HepG2 (cell line): ENCODE measurements around the gene PPM1M. TPM values are rescaled to one million over a fixed set of nuclear protein-coding genes. Genes with fewer than 3 reads are reported as not detected.
A peak's percentile ranks its signal among the peaks of the same experiment; 100 is the strongest.

ENCODE experiments used
- DNMT3B ChIP-seq: conservative IDR thresholded peaks from 2 replicates; pipeline ENCODE4 v1.6.1; 2016; ENCODE audit warnings: missing biosample characterization, control low read depth
- FOXK1 ChIP-seq: sonication (generic); formaldehyde crosslinking; IDR thresholded peaks from 2 replicates; pipeline ENCODE4 v1.4.0; 2020; ENCODE audit warnings: low read depth, missing genetic modification reagents, borderline replicate concordance
- FOXO1 ChIP-seq: sonication (generic); formaldehyde crosslinking; IDR thresholded peaks from 2 replicates; pipeline ENCODE4 v1.4.0; 2020; ENCODE audit warnings: missing genetic modification reagents
- KDM3A ChIP-seq: IDR thresholded peaks from 2 replicates; pipeline ENCODE4 v1.6.1; 2018; ENCODE audit warnings: low read depth, missing compliant biosample characterization
- KLF16 ChIP-seq, 2 experiments: sonication (generic) in 1 of 2; formaldehyde crosslinking in 1 of 2; IDR thresholded peaks; 2 replicates each; pipeline versions ENCODE4 v1.6.1 to v1.8.0; 2016 to 2023; ENCODE audit warnings: missing genetic modification reagents in 2 of 2, missing compliant biosample characterization in 1 of 2
- NCOR1 ChIP-seq: fragments of 200-600 bp; sonication (generic); IDR thresholded peaks from 2 replicates; pipeline ENCODE4 v1.7.0; 2017; ENCODE audit warnings: antibody characterized with exemption, low read length, borderline replicate concordance
- PHB2 ChIP-seq: fragments of 450-650 bp; IDR thresholded peaks from 2 replicates; pipeline ENCODE4 v1.6.1; 2018; ENCODE audit not compliant: partially characterized antibody
- RBFOX2 ChIP-seq: fragments of 200-400 bp; formaldehyde crosslinking; IDR thresholded peaks from 2 replicates; pipeline ENCODE4 v1.6.1; 2017; ENCODE audit warnings: low read depth, mild to moderate bottlenecking, low read length
- STAT6 ChIP-seq: sonication (generic); formaldehyde crosslinking; IDR thresholded peaks from 2 replicates; pipeline ENCODE4 v1.4.0; 2020; ENCODE audit warnings: missing genetic modification reagents, mild to moderate bottlenecking, borderline replicate concordance
- TP53 ChIP-seq: sonication (generic); formaldehyde crosslinking; conservative IDR thresholded peaks from 2 replicates; pipeline ENCODE4 v1.4.0; 2020; ENCODE audit warnings: missing genetic modification reagents
- ZKSCAN8 ChIP-seq: IDR thresholded peaks from 2 replicates; pipeline ENCODE4 v1.6.1; 2016; ENCODE audit warnings: borderline replicate concordance, missing genetic modification reagents, missing compliant biosample characterization
- ZNF160 ChIP-seq: sonication (generic); formaldehyde crosslinking; IDR thresholded peaks from 2 replicates; pipeline ENCODE4 v1.8.0; 2022; ENCODE audit warnings: mild to moderate bottlenecking, inconsistent platforms, missing genetic modification reagents
- ZNF274 ChIP-seq: sonication (generic); formaldehyde crosslinking; IDR thresholded peaks from 2 replicates; pipeline ENCODE4 v1.5.1; 2020; ENCODE audit warnings: mild to moderate bottlenecking, missing genetic modification reagents
- ZNF614 ChIP-seq: IDR thresholded peaks from 2 replicates; pipeline ENCODE4 v1.6.1; 2018; ENCODE audit warnings: missing biosample characterization, missing genetic modification reagents, inconsistent platforms, borderline replicate concordance
- ZNF670 ChIP-seq: sonication (generic); formaldehyde crosslinking; IDR thresholded peaks from 2 replicates; pipeline ENCODE4 v1.8.0; 2022; ENCODE audit warnings: mild to moderate bottlenecking, missing genetic modification reagents, borderline replicate concordance
- ZSCAN9 ChIP-seq: IDR thresholded peaks from 2 replicates; pipeline ENCODE4 v1.6.1; 2016; ENCODE audit warnings: borderline replicate concordance
- polyA plus RNA-seq, 8 experiments: library from polyadenylated mRNA; depleted of rRNA in 3 of 8; stranded (reverse) in 7 of 8; unstranded in 1 of 8; fragments of >200 nt; fragmentation: Illumina TruSeq in 4 of 8; extraction: Trizol in 4 of 8; gene quantifications; 2 replicates each; pipeline versions ENCODE4 v1.2.1 to v1.2.3, GENCODE V29; 2011 to 2016; ENCODE audit warnings: low read depth in 4 of 8, missing spikeins in 1 of 8, mixed read lengths in 1 of 8; ENCODE audit not compliant: insufficient read depth in 1 of 8
- total RNA-seq, 5 experiments: library from RNA; depleted of rRNA; stranded (reverse); fragments of >200 nt; fragmentation: Illumina TruSeq; extraction: Trizol; gene quantifications; 2 replicates each; pipeline ENCODE4 v1.2.3, GENCODE V29; 2016; ENCODE audit warnings: low read depth in 1 of 5
- TF ChIP-seq, protein P1 (sequence below): IDR thresholded peaks from 2 replicates; pipeline ENCODE4 v1.6.1; 2016; ENCODE audit warnings: low read depth
- TF ChIP-seq, protein P2 (sequence below), 2 experiments: sonication (generic) in 1 of 2; formaldehyde crosslinking in 1 of 2; IDR thresholded peaks; 2 replicates each; pipeline versions ENCODE4 v1.4.0 to v1.6.1; 2016 to 2020; ENCODE audit warnings: borderline replicate concordance in 1 of 2, low read depth in 1 of 2, mild to moderate bottlenecking in 1 of 2, missing genetic modification reagents in 1 of 2

Gene PPM1M
- total and polyA plus RNA-seq, 2 of the 13 experiments (the other 11 are each of a cell fraction or from before 2014, with no cell fraction given): 2.5 to 5.9 TPM

- peak; percentile 92; the same call in 1 of the 2 replicates for TF ChIP-seq FOXK1
- TF ChIP-seq ZNF670 (CRISPR knock-in tag): peak; percentile 60; the same call in 1 of the 2 replicates
- peak; percentile 73 for TF ChIP-seq FOXO1 (CRISPR knock-in tag)
- peak in 1 of 2 experiments; percentile 93; a peak in 2 of 4 replicates for TF ChIP-seq KLF16 (CRISPR knock-in tag; IDR thresholded peaks at IDR 0.05)
- TF ChIP-seq ZSCAN9: peak; percentile 84; the same call in 1 of the 2 replicates
- peak; percentile 78; the same call in 1 of the 2 replicates for TF ChIP-seq ZKSCAN8 (CRISPR knock-in tag)
- TF ChIP-seq DNMT3B (CRISPR knock-in tag): peak; percentile 52; the same call in 1 of the 2 replicates
- 0 out of 2 replicates have a peak, but pooled peaks have one; percentile 18 for TF ChIP-seq RBFOX2
- TF ChIP-seq KDM3A (CRISPR knock-in tag): peak; percentile 83; the same call in 1 of the 2 replicates
- TF ChIP-seq PHB2: no peak
- TF ChIP-seq, protein P1, sequence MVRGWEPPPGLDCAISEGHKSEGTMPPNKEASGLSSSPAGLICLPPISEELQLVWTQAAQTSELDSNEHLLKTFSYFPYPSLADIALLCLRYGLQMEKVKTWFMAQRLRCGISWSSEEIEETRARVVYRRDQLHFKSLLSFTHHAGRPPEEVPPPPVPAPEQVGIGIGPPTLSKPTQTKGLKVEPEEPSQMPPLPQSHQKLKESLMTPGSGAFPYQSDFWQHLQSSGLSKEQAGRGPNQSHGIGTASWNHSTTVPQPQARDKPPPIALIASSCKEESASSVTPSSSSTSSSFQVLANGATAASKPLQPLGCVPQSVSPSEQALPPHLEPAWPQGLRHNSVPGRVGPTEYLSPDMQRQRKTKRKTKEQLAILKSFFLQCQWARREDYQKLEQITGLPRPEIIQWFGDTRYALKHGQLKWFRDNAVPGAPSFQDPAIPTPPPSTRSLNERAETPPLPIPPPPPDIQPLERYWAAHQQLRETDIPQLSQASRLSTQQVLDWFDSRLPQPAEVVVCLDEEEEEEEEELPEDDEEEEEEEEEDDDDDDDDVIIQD (CRISPR knock-in tag): peak; percentile 59; the same call in 1 of the 2 replicates
- peak; percentile 33; the same call in 1 of the 2 replicates for TF ChIP-seq ZNF274 (CRISPR knock-in tag)
- TF ChIP-seq TP53 (CRISPR knock-in tag): 0 out of 2 replicates have a peak, but pooled peaks have one; percentile 28
- TF ChIP-seq, protein P2, sequence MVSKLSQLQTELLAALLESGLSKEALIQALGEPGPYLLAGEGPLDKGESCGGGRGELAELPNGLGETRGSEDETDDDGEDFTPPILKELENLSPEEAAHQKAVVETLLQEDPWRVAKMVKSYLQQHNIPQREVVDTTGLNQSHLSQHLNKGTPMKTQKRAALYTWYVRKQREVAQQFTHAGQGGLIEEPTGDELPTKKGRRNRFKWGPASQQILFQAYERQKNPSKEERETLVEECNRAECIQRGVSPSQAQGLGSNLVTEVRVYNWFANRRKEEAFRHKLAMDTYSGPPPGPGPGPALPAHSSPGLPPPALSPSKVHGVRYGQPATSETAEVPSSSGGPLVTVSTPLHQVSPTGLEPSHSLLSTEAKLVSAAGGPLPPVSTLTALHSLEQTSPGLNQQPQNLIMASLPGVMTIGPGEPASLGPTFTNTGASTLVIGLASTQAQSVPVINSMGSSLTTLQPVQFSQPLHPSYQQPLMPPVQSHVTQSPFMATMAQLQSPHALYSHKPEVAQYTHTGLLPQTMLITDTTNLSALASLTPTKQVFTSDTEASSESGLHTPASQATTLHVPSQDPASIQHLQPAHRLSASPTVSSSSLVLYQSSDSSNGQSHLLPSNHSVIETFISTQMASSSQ (IDR thresholded peaks at IDR 0.05; ENCODE audit: low read depth): peak; percentile 59
- TF ChIP-seq, protein P2 (CRISPR knock-in tag; IDR thresholded peaks at IDR 0.05; ENCODE audit: borderline replicate concordance): peak; percentile 75; the same call in 1 of the 2 replicates
- TF ChIP-seq STAT6 (CRISPR knock-in tag): no peak
- peak; percentile 89 for TF ChIP-seq ZNF614
- peak; percentile 63; the same call in 1 of the 2 replicates for TF ChIP-seq ZNF160 (CRISPR knock-in tag)
- TF ChIP-seq NCOR1: peak; percentile 78; the same call in 1 of the 2 replicates
Measured at GRCh38 chr3:52210550-52211046, 35.0 kb upstream of the PPM1M start (continued).
